ENCODE measurements around the gene ERAL1.
"Not testable (repeated sequence)": the region's sequence is repeated elsewhere in the genome, so short reads cannot be mapped to it uniquely, and the experiment has no call there.

Gene ERAL1

DNA sequence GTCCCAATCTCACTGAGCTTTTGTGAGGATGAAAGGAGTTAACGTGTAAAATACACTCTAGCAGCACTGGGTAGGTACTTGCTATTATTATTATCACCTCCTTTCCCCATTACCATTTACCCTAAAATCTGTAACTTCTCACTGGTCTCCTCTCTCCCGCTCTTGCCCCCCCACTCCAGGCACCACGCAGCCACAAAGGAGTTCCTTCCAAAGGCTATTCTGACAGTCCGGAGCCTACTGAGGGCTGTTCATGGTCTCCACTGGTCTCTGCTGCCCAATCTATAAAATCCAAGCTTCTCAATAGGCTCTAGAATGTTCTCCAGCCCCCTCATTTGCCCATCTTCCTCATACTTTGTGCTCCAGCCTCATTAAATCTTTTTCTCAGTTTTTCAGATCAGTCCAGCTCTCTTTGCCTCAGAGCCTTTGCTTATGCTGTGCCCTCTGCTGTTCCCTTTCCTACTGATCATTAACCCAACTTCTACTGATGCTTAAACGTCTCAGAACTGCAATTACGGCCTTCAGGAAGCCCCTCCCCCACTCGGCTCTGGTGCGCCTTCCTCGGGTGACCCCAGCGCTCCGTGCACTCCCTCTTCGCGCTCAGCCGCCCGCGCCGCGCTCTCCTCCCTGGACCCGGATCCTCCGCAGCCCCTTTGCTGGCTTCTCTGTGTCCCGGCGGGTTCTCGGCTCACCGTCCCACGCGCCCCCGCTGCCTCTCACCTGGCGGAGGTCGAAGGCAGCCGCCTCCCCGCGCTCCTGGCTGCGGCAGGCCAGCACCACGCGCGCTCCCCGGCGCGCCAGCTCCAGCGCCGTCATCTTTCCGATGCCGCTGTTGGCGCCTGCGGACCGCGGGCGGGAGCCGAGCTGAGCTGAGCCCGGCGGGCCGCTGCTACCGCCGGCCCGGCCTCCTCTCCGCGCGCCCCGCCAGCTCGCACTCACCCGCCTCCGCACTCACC, 47.3 kb downstream of the ERAL1 start:
- peak; percentile 57 for DNase-seq

DNA sequence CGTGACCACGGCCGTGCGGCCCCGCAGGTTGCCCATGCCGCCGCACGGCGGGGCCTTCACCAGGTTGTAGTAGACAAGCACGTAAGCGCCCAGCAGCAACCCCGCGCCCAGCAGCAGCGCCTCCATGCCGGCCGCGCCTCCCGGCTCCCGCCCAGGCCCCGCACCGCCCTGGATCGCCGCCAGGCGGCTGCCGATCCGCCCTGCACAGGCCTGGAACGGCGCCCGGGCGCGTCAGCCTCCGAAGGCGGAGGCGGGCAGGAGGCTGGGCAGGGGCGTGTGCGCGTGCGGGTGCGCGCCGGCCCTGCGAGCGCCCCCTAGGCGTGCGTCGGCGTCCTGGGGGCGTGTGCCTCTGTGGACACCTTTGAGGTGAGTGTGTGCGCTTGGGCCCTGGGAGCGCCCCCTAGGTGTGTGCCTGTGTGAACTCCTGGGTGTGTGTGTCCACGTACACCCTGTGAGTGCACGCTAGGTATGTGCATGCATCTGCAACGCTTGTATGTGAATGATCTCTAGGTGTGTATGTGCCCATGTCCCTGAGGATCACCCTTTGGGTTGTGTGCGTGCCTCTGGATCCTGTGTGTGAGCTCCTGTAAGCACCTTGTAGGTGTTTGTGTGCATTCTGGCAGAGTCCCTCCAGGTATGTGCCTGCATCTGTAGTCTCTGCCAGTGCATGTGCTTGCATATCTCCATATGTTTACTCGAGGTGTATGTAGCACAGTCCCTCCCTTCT, 48.2 kb downstream of the ERAL1 start, which contains the start of gene DHRS13:
Gene DHRS13, minus strand, starts transcription at position 261 of the 727 bp plus-strand sequence. Its CDS starts 135 bp downstream, at position 126.
- peak; percentile 92 for DNase-seq

GRCh38 chr17:28903546-28903841, 48.7 kb downstream of the ERAL1 start:
- not testable (repeated sequence) for DNase-seq

DNA sequence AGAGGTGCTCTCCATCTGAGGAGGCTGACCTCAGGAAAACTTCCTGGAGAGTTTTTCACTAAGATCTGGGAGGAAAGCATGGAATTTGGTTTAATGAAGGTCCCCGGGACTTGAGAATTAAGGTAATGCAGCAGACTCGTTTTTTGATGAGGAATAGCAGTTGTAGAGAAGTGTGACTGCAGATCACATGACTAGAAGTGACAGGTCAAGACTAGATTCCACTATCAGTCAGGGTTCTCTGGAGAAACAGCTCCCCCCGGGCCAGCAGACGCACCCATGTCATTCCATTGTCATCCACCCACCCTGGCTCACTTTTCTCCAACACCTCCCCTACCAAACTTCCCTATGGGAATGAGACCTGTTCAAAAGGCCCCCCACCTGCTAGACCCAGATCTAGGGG, 50.0 kb downstream of the ERAL1 start:
- DNase-seq: no peak

- DNase-seq: no peak
Measured at GRCh38 chr17:28906276-28906675, 51.5 kb downstream of the ERAL1 start.

GRCh38 chr17:28906706-28907438, 52.1 kb downstream of the ERAL1 start:
- DNase-seq: no peak

DNA sequence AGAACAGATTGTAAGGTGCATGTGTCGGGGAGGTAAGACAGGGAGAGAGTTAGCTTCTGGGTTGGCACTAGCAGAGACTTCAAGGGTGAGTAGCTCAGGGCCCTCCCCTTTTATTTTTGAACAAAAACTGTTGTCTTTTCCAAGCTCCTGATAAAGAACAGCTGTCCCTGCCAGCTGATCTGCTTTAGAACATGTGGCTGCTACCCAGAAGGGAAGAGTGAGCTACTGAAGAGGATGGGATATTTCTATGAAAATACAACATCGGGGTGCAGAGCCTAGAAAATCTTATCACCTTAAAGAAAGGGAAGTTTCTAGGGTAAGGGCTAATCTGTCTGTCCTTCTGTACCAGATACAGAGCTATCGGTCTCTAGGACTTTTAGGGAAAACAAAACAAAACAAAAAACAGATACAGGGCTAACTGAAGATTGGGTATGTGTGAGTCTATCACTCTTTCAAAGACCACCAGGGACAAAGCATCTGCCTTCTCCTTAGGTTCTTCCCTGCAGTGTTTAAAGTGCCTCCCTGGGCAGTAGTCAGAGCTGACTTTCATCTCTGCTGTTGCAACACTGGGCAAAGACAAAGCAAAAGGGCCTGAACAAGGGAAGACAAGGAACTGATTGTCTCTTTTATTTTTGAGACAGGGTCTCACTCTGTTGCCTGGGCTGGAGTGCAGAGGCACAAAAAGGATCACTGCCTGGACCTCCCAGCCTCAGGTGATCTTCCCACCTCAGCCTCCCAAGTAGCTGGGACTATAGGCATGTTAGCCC, 53.1 kb downstream of the ERAL1 start:
- DNase-seq: no peak

DNA sequence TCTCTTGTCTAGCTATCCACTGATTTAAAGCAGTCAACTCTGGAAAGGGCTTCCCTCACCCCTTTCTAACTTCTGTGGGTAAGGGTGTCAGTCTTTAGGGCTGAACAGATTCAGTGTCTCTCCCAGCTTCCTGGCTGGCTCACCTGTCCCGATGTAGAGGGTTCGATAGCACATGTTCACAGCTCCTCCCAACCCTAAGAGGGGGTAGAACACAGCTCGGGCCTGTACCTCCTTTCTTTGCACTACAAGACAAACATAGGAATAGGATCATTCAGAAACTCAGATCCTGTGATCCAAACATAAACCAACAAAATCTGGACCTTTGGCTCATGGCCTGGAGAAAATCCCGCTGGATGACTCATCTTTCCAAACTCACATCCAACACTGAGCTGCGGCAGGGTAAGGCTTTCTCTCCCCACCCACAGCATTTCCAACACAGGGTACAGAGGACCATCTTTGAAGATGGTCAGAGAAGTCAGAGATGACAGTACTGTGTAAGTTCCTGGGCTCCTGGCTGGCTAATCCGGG, 53.9 kb downstream of the ERAL1 start:
- no peak for DNase-seq

DNA sequence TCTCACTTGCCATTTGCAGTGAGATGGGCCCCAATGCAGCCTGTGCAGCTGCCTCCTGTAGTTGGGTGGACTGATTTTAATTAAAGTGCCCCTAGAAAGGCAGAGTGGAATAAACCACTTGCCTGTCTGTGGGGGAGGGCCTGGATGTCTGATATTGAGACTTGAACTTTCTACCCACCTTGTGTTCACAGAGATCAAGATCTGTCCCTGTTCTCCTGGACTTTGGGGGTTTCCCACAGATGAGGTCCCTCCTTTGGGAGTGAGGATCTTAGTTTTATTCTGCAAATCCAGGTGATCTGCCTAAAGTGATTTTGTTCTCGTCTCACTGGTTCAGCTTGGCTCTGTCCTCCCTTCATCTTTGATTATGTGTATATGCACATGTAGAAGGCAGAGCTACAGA, 55.7 kb downstream of the ERAL1 start:
- DNase-seq: no peak

Data from activated naive CD4-positive, alpha-beta T cell treated with Interleukin-2 at 50 U/mL for 16 hours (primary cell).